H1 (cell line): ENCODE results near the gene PJA1. TPM values are rescaled to one million over a fixed set of nuclear protein-coding genes. Genes with fewer than 3 reads are reported as not detected.

ENCODE experiments used
- CTCF ChIA-PET: fragments of 300-600 bp; sonication (Branson Sonifier 250); formaldehyde crosslinking; loops from one replicate; lab custom pipeline; 2021; ENCODE audit not compliant: partially characterized antibody; lab: Charles Lee
- POLR2A ChIA-PET: fragments of 300-600 bp; sonication (Branson Sonifier 250); formaldehyde crosslinking; loops from one replicate; lab custom pipeline; 2021; ENCODE audit warnings: inconsistent platforms; ENCODE audit not compliant: partially characterized antibody; lab: Charles Lee
- DNase-seq, 2 experiments: peaks; one replicate each; pipeline versions ENCODE4 v3.0.0 to v3.0.0-alpha.2; 2010 to 2022; ENCODE audit warnings: low spot score in 2 of 2, low read depth in 1 of 2, mixed read lengths in 1 of 2
- FAIRE-seq: peaks from 2 replicates; lab custom pipeline; 2011; peaks lifted over from hg19 to GRCh38; lab: Jason Lieb, UNC
- H2AFZ ChIP-seq: 2 replicates; pipeline ENCODE4 v1.8.1; 2012; ENCODE audit warnings: low read length, inconsistent platforms
- H2AK5ac ChIP-seq: 2 replicates; pipeline ENCODE4 v1.6.1; 2013; ENCODE audit warnings: low read depth, low read length
- H2BK120ac ChIP-seq: replicated peaks from 2 replicates; pipeline ENCODE3; 2013; ENCODE audit warnings: low read depth, low read length, inconsistent platforms
- H2BK12ac ChIP-seq: 2 replicates; pipeline ENCODE4 v1.6.1; 2013; ENCODE audit warnings: low read depth, low read length
- H2BK15ac ChIP-seq: 2 replicates; pipeline ENCODE4 v1.6.1; 2013; ENCODE audit warnings: low read length
- H2BK20ac ChIP-seq: 2 replicates; pipeline ENCODE4 v1.6.1; 2013; ENCODE audit warnings: low read length
- H2BK5ac ChIP-seq: 2 replicates; pipeline ENCODE4 v1.6.1; 2013; ENCODE audit warnings: low read depth, low read length
- H3K14ac ChIP-seq: 2 replicates; pipeline ENCODE4 v1.6.1; 2013; ENCODE audit warnings: inconsistent platforms; ENCODE audit not compliant: insufficient read length
- H3K18ac ChIP-seq: 2 replicates; pipeline ENCODE4 v1.6.1; 2013; ENCODE audit warnings: low read length; ENCODE audit errors: extremely low read depth
- H3K23ac ChIP-seq: 2 replicates; pipeline ENCODE4 v1.6.1; 2013; ENCODE audit warnings: inconsistent platforms; ENCODE audit not compliant: insufficient read length
- H3K23me2 ChIP-seq: 2 replicates; pipeline ENCODE4 v1.6.1; 2013; ENCODE audit warnings: low read depth, low read length
- H3K27ac ChIP-seq: 2 replicates; pipeline ENCODE4 v1.6.1; 2011; ENCODE audit warnings: low read depth, low read length, inconsistent platforms
- H3K27me3 ChIP-seq, 4 experiments: replicated peaks in 1 of 4; 1 replicate in 1 of 4; 2 replicates in 3 of 4; pipeline versions ENCODE4 v1.6.1 to v1.8.1; 2011 to 2013; ENCODE audit warnings: low read length in 3 of 4, mild to moderate bottlenecking in 3 of 4, inconsistent platforms in 2 of 4, mixed read lengths in 2 of 4, moderate library complexity in 1 of 4; ENCODE audit not compliant: control insufficient read depth in 3 of 4, insufficient read depth in 3 of 4; ENCODE audit errors: extremely low read depth in 1 of 4
- H3K36me3 ChIP-seq, 4 experiments: 2 replicates each; pipeline versions ENCODE4 v1.6.1 to v1.8.1; 2011 to 2013; ENCODE audit warnings: mild to moderate bottlenecking in 4 of 4, low read length in 3 of 4, moderate library complexity in 2 of 4, control low read depth in 1 of 4, inconsistent platforms in 1 of 4; ENCODE audit not compliant: insufficient read depth in 4 of 4, control insufficient read depth in 2 of 4
- H3K4ac ChIP-seq: replicated peaks from 2 replicates; pipeline ENCODE3; 2013; ENCODE audit warnings: low read length, low read depth, mixed read lengths, inconsistent platforms; ENCODE audit not compliant: insufficient read length
- H3K4me1 ChIP-seq, 4 experiments: replicated peaks in 1 of 4; 1 replicate in 1 of 4; 2 replicates in 3 of 4; pipeline versions ENCODE4 v1.6.1 to v1.8.1; 2011 to 2013; ENCODE audit warnings: low read length in 3 of 4, inconsistent platforms in 2 of 4, mixed read lengths in 1 of 4; ENCODE audit not compliant: insufficient read depth in 4 of 4, control insufficient read depth in 3 of 4
- H3K4me2 ChIP-seq, 2 experiments: 2 replicates each; pipeline versions ENCODE4 v1.6.1 to v1.8.1; 2011 to 2013; ENCODE audit warnings: low read depth in 2 of 2, low read length in 2 of 2, control low read depth in 1 of 2, inconsistent platforms in 1 of 2, mild to moderate bottlenecking in 1 of 2; ENCODE audit not compliant: insufficient read depth in 1 of 2
- H3K4me3 ChIP-seq, 4 experiments: fragments of 200-600, 300-600 bp in 1 of 4; sonication (generic), shearing (Covaris generic), sonication (Bioruptor Twin) in 1 of 4; 2 replicates each; pipeline versions ENCODE4 v1.5.1 to v1.8.1; 2011 to 2016; ENCODE audit warnings: low read length in 4 of 4, low read depth in 3 of 4, control low read depth in 2 of 4, inconsistent platforms in 2 of 4, mild to moderate bottlenecking in 2 of 4, mixed read lengths in 1 of 4, moderate library complexity in 1 of 4; ENCODE audit not compliant: insufficient read depth in 2 of 4; ENCODE audit errors: extremely low read depth in 1 of 4
- H3K56ac ChIP-seq: replicated peaks from 2 replicates; pipeline ENCODE3; 2013; ENCODE audit warnings: low read depth, mild to moderate bottlenecking, mixed read lengths, low read length, inconsistent platforms; ENCODE audit not compliant: insufficient read length
- H3K79me1 ChIP-seq: 2 replicates; pipeline ENCODE4 v1.6.1; 2013; ENCODE audit warnings: low read depth, low read length, control low read depth
- H3K79me2 ChIP-seq, 2 experiments: 2 replicates each; pipeline versions ENCODE4 v1.6.1 to v1.8.1; 2012 to 2013; ENCODE audit warnings: low read length in 2 of 2, mild to moderate bottlenecking in 2 of 2, inconsistent platforms in 1 of 2; ENCODE audit not compliant: insufficient read depth in 2 of 2, control insufficient read depth in 1 of 2
- H3K9ac ChIP-seq, 4 experiments: replicated peaks in 1 of 4; 1 replicate in 1 of 4; 2 replicates in 3 of 4; pipeline versions ENCODE4 v1.6.1 to v1.8.1; 2011 to 2013; ENCODE audit warnings: low read depth in 3 of 4, low read length in 3 of 4, control low read depth in 2 of 4, mild to moderate bottlenecking in 2 of 4, moderate library complexity in 2 of 4, inconsistent platforms in 1 of 4; ENCODE audit errors: extremely low read depth in 1 of 4
- H3K9me3 ChIP-seq, 2 experiments: 2 replicates each; pipeline versions ENCODE4 v1.6.1 to v1.8.1; 2012 to 2013; ENCODE audit warnings: mild to moderate bottlenecking in 2 of 2, moderate library complexity in 2 of 2, control low read depth in 1 of 2, inconsistent platforms in 1 of 2, low read depth in 1 of 2, low read length in 1 of 2, mixed read lengths in 1 of 2; ENCODE audit not compliant: insufficient read depth in 2 of 2
- H4K20me1 ChIP-seq, 2 experiments: replicated peaks in 1 of 2; 2 replicates each; pipeline versions ENCODE3 to v1.8.1; 2011 to 2013; ENCODE audit warnings: inconsistent platforms in 2 of 2, low read length in 2 of 2, mild to moderate bottlenecking in 1 of 2; ENCODE audit not compliant: insufficient read depth in 2 of 2, control insufficient read depth in 1 of 2
- H4K5ac ChIP-seq: 2 replicates; pipeline ENCODE4 v1.6.1; 2013; ENCODE audit warnings: low read length, low read depth, mixed read lengths, inconsistent platforms; ENCODE audit not compliant: insufficient read length
- H4K8ac ChIP-seq: 2 replicates; pipeline ENCODE4 v1.8.0; 2013; ENCODE audit warnings: mild to moderate bottlenecking, moderate library complexity, low read length, inconsistent platforms; ENCODE audit not compliant: insufficient read depth; ENCODE audit errors: extremely low read depth
- H4K91ac ChIP-seq: replicated peaks from 2 replicates; pipeline ENCODE3; 2013; ENCODE audit warnings: low read length, mixed read lengths, inconsistent platforms; ENCODE audit not compliant: insufficient read length
- ASH2L ChIP-seq: fragments of 200-600, 300-600 bp; sonication (generic); IDR thresholded peaks from one replicate; pipeline ENCODE4 v1.7.1; 2017; ENCODE audit warnings: low read length
- WGBS, 2 experiments: shearing (Covaris generic) in 1 of 2; methylation state at CpG; one replicate each; pipeline versions ENCODE4 v1.1.6 to v1.1.7; 2013 to 2015; ENCODE audit warnings: low lambda C conversion rate in 2 of 2, mixed read lengths in 2 of 2, inconsistent platforms in 1 of 2, low coverage in 1 of 2, missing lambda C conversion rate in 1 of 2; ENCODE audit not compliant: insufficient replicate concordance in 2 of 2, insufficient coverage in 1 of 2, insufficient read length in 1 of 2; ENCODE audit errors: extremely low coverage in 1 of 2, missing lambda C conversion rate in 1 of 2; 5-methylcytosine and 5-hydroxymethylcytosine counted together
- polyA plus RNA-seq, 7 experiments: library from polyadenylated mRNA; depleted of rRNA in 3 of 7; stranded (reverse) in 5 of 7; unstranded in 2 of 7; fragments of >200 nt in 5 of 7; fragments of 200-250 nt in 2 of 7; gene quantifications; 1 replicate in 5 of 7; 2 replicates in 1 of 7; 4 replicates in 1 of 7; pipeline versions ENCODE4 v1.2.1 to v1.2.3, GENCODE V29; 2011 to 2013; ENCODE audit warnings: missing spikeins in 2 of 7, mixed read lengths in 2 of 7
- total RNA-seq: library from RNA; stranded (reverse); fragmentation: NEBNext Ultra II Directional; extraction: Animal tissue kit (Norgen Biotek cat#: 25700); gene quantifications from 2 replicates; pipeline ENCODE4 v1.2.1, GENCODE V29; 2021

PJA1 gene
- total and polyA plus RNA-seq, 2 of the 8 experiments (the other 6 are each of a cell fraction or from before 2014, with no cell fraction given): 25.7 to 37.0 TPM

DNA sequence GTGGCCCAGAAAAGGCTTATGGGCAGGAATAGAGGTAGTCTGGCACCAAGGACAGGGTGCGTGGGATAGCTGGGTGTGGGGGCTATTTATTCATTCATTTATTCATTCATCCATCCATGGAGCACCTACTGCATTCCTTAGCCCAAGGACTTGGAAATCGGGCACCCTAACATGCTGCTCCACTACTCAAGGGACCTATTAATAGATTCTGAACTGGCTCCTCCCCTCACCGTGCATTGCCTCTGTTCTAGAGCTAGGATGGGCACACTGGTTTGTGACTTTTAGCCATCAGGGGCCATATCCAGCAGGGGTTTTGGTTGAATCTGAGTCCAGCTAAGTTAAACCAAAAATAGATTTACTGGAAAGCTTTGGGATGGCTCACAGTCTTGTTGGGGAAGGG, 30.6 kb upstream of the PJA1 start:
- H3K79me1 ChIP-seq: no peaks in the 10 kb centered on the region
- no peak for TF ChIP-seq ASH2L
- no peak overlapping the region for H3K18ac ChIP-seq
- no peak overlapping the region for H2BK5ac ChIP-seq
- H3K14ac ChIP-seq: no peak overlapping the region
- no peak overlapping the region for H3K4me3 ChIP-seq
- ChIA-PET POLR2A (no interaction called here), CTCF (interaction anchor here (1.1 to 2.4 kb wide), 5 partner anchors 22 to 102 kb away, joined by 3 to 9 read pairs (median 4); no protein-coding TSS in a partner anchor)
- H2BK15ac ChIP-seq: no peak overlapping the region
- FAIRE-seq (no peak), DNase-seq (no peak)
- H4K20me1 ChIP-seq: no peaks in the 10 kb centered on the region
- no peaks in the 10 kb centered on the region for H3K36me3 ChIP-seq
- no peak overlapping the region for H2BK120ac ChIP-seq
- H4K5ac ChIP-seq: no peak overlapping the region
- no peaks in the 10 kb centered on the region for H3K23me2 ChIP-seq
- H2BK20ac ChIP-seq: no peak overlapping the region
- no peak overlapping the region for H3K4ac ChIP-seq
- H2BK12ac ChIP-seq: no peak overlapping the region
- H3K4me1 ChIP-seq: no peaks in the 10 kb centered on the region
- no peak overlapping the region for H4K91ac ChIP-seq
- no peaks in the 10 kb centered on the region for H3K27me3 ChIP-seq
- no peak overlapping the region for H2AK5ac ChIP-seq
- H3K79me2 ChIP-seq: no peaks in the 10 kb centered on the region
- H4K8ac ChIP-seq: no peak overlapping the region
- H2AFZ ChIP-seq: no peak overlapping the region
- 90% methylated on average over 3 of the region's 3 CpGs; no CpG with 5 or more reads in 1 of the 2 experiments for WGBS, 2 experiments
- no peak overlapping the region for H3K23ac ChIP-seq
- no peak overlapping the region for H3K56ac ChIP-seq
- H3K9me3 ChIP-seq: no peaks in the 10 kb centered on the region
- no peak overlapping the region for H3K27ac ChIP-seq
- H3K4me2 ChIP-seq: no peak overlapping the region
- H3K9ac ChIP-seq: no peak overlapping the region
